Activated CD8-positive, alpha-beta T cell treated with anti-CD3 and anti-CD28 coated beads, Interleukin-2, amount 10 ng/mL, durations not matched to agents 7 days and 5 days (primary cell): ENCODE results near the gene CUL5. TPM values are rescaled to one million over a fixed set of nuclear protein-coding genes. Genes with fewer than 3 reads are reported as not detected.

Experiments
- ATAC-seq: fragments of 150-1000 bp; cut with Tn5 transposase; one replicate; pipeline ENCODE4 v1.10.0; 2021; ENCODE audit warnings: moderate library complexity
- CTCF ChIA-PET: fragments of 350-600 bp; sonication (Branson Sonifier 250); formaldehyde crosslinking; loops from one replicate; lab custom pipeline; 2021; ENCODE audit warnings: antibody characterized with exemption; lab: Charles Lee
- POLR2A ChIA-PET: fragments of 350-600 bp; sonication (Branson Sonifier 250); formaldehyde crosslinking; loops from one replicate; lab custom pipeline; 2021; ENCODE audit warnings: antibody characterized with exemption; lab: Charles Lee
- DNase-seq: peaks from one replicate; pipeline ENCODE4 v3.0.0-alpha.2; 2020
- H3K27ac Mint-ChIP-seq: one replicate; pipeline ENCODE4 v1.8.0; 2021; ENCODE audit warnings: mild to moderate bottlenecking, mixed read lengths
- H3K27me3 Mint-ChIP-seq: one replicate; pipeline ENCODE4 v1.8.0; 2021; ENCODE audit warnings: low read depth, mixed read lengths
- H3K36me3 Mint-ChIP-seq: one replicate; pipeline ENCODE4 v1.8.0; 2021; ENCODE audit warnings: low read depth, mixed read lengths
- H3K4me1 Mint-ChIP-seq: one replicate; pipeline ENCODE4 v1.8.0; 2021; ENCODE audit warnings: low read depth, mixed read lengths
- H3K4me3 Mint-ChIP-seq: one replicate; pipeline ENCODE4 v1.8.0; 2021; ENCODE audit warnings: mild to moderate bottlenecking, mixed read lengths
- H3K9me3 Mint-ChIP-seq: one replicate; pipeline ENCODE4 v1.8.0; 2022; ENCODE audit warnings: mixed read lengths; ENCODE audit not compliant: insufficient read depth
- total RNA-seq, 2 experiments: library from RNA; stranded (reverse); gene quantifications; one replicate each; pipeline ENCODE4 v1.2.3, GENCODE V29; 2021

Gene CUL5
- total RNA-seq, 2 experiments from 2014 or later: 29.7 to 31.3 TPM

- no peak for ATAC-seq
- DNase-seq: no peak
- Mint-ChIP-seq H3K4me1 (peaks cover 17% of the 10 kb centered on the region), H3K4me3 (no peak overlapping the region), H3K9me3 (no peaks in the 10 kb centered on the region), H3K27ac (no peak overlapping the region), H3K36me3 (peaks cover 85% of the 10 kb centered on the region), H3K27me3 (no peaks in the 10 kb centered on the region)
- CTCF ChIA-PET: interaction anchor here (1.0 kb wide), 1 partner anchor 14 kb away, joined by 3 read pairs; no protein-coding TSS in a partner anchor
- POLR2A ChIA-PET: interaction anchor here (0.7 kb wide), 1 partner anchor 54 kb away, joined by 5 read pairs; no protein-coding TSS in a partner anchor
Measured at GRCh38 chr11:108147150-108147549, 138.5 kb downstream of the CUL5 start.

GRCh38 chr11:108148556-108148955 is 139.9 kb downstream of the CUL5 start:
- H3K27me3 Mint-ChIP-seq: no peaks in the 10 kb centered on the region
- POLR2A ChIA-PET: no interaction called here

GRCh38 chr11:108154591-108154990 is 145.9 kb downstream of the CUL5 start:
- no peak overlapping the region for H3K27ac Mint-ChIP-seq
- ATAC-seq (no peak), DNase-seq (no peak)
- no peaks in the 10 kb centered on the region for H3K4me1 Mint-ChIP-seq
- CTCF ChIA-PET: no interaction called here
- no peaks in the 10 kb centered on the region for H3K9me3 Mint-ChIP-seq
- POLR2A ChIA-PET: no interaction called here
- no peaks in the 10 kb centered on the region for H3K27me3 Mint-ChIP-seq
- H3K4me3 Mint-ChIP-seq: no peak overlapping the region
- H3K36me3 Mint-ChIP-seq: peaks cover 57% of the 10 kb centered on the region

More at GRCh38 chr11:108148556-108148955, 139.9 kb downstream of the CUL5 start:
- CTCF ChIA-PET: no interaction called here
- no peaks in the 10 kb centered on the region for H3K9me3 Mint-ChIP-seq
- no peak for ATAC-seq
- DNase-seq: no peak
- H3K4me1 Mint-ChIP-seq: peaks cover 15% of the 10 kb centered on the region
- no peak overlapping the region for H3K4me3 Mint-ChIP-seq
- H3K27ac Mint-ChIP-seq: no peak overlapping the region
- peaks cover 78% of the 10 kb centered on the region for H3K36me3 Mint-ChIP-seq

Other genes with a start within 250 kb of the CUL5 start
- 10 to 100 TPM in 1 of 2 experiments, 1 to 10 TPM in 1; 8.7 to 11.0 TPM for gene SLC35F2, start 150.1 kb upstream of the CUL5 start, total RNA-seq
- under 1 TPM in 1 of 2 experiments, not detected in 1; 0.18 TPM for gene RAB39A, start 80.5 kb upstream of the CUL5 start, total RNA-seq
- gene ACAT1, start 112.7 kb downstream of the CUL5 start, total RNA-seq: 10 to 100 TPM; 55.8 to 63.9 TPM
- 10 to 100 TPM; 46.7 to 57.2 TPM for gene NPAT, start 213.7 kb downstream of the CUL5 start, total RNA-seq
- 100 to 1,000 TPM; 206 to 214 TPM for gene ATM, start 214.2 kb downstream of the CUL5 start, total RNA-seq